HG02852 (cell line): ENCODE measurements around the gene DGKB.
"Not testable (repeated sequence)": the region's sequence is repeated elsewhere in the genome, so short reads cannot be mapped to it uniquely, and the experiment has no call there.

Source experiments
- ATAC-seq: cut with Tn5 transposase; IDR thresholded peaks from one replicate; pipeline ENCODE4 v1.9.1; 2021; ENCODE audit warnings: mild to moderate bottlenecking, moderate library complexity; ENCODE audit not compliant: unreplicated experiment

Gene DGKB

GRCh38 chr7:14332155-14332554, 570.4 kb downstream of the DGKB start:
- ATAC-seq: no peak

GRCh38 chr7:14324767-14325166, 577.8 kb downstream of the DGKB start:
- ATAC-seq: no peak

DNA sequence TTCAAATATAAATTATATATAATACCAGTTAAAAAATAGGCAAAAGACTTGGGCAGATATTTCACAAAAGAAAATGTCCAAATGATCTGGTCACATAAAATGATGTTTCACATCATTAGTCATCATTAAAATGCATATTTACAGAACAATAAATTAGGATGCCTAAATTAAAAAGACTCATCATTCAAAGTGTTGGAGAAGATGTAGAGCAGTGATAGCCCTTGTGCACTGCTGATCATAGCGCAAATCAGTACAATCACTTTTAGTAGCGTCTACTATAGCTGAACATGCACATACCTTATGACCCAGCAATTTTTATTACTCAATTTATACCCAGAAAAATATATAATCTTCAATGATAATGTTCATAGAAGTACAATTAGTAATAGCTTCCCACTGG, 579.8 kb downstream of the DGKB start:
- ATAC-seq: no peak

- no peak for ATAC-seq
Measured at GRCh38 chr7:14321947-14322346, 580.6 kb downstream of the DGKB start.

DNA sequence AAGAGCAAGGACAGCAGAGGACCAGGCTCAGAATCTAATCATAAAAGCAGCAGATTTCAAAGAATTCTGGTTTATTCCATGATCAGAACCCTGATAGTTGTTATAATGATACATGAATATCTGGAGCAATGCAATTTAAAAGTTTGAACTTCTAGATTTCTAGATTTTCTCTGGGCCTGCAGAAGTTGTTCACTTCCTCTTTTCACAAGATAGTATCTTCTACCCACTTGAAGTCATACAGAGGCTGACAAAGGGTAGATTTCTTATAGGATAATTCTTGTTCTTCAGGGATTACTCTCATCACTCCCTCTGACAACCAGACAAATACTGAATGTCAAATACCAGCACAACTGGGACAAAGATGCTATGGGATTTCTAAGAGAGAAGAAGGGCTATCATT, 593.1 kb downstream of the DGKB start:
- no peak for ATAC-seq

DNA sequence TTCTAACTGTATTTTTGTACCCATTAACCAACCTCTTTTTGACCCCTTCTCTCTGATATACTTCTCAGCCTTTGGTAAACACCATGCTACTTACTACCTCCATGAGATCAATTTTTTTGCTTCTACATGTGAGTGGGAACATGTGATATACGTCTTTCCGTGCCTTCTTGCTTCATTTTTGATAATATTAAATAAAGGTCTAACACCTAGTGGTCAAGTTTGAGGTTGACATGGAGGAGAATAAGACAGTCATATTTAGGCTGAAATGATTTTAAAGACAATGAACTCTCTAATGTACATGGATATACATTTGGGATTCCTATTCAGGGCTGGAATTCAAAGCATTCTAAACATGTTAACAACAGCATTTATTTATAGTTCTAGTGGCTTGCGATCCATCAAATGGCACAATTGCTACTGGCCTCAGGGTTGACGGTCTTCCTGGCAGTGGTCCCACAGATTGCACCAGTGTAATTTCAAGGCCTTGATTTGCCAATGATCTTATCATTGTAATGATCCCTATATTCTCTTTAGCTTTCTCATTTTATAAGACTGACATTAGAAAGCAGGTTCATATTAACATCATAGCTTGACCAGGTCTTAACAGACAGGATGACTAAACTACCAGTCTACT, 597.2 kb downstream of the DGKB start:
- no peak for ATAC-seq

- no peak for ATAC-seq
Measured at GRCh38 chr7:14303536-14303935, 599.0 kb downstream of the DGKB start.

- ATAC-seq: no peak
Measured at GRCh38 chr7:14294637-14295036, 607.9 kb downstream of the DGKB start.

- ATAC-seq: no peak
Measured at GRCh38 chr7:14293434-14293833, 609.1 kb downstream of the DGKB start.

DNA sequence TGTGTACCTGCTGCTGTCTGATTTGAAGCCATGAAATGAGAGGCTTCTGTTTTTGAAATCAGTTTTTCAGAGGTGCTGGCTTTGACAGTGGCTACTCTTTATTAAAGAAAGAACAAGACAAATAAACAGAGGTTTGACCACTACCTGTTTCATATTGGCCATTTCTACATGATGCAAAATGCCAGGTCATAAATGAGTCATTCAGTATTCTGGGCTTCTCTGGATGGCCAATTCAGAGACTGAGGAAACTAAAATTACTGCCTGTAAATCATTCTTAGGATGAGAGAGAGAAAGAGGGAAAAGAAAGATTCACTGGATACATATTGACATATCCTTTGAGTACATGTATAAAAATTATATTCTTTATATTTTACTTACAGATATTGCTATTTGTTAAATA, 609.8 kb downstream of the DGKB start:
- ATAC-seq: no peak

DNA sequence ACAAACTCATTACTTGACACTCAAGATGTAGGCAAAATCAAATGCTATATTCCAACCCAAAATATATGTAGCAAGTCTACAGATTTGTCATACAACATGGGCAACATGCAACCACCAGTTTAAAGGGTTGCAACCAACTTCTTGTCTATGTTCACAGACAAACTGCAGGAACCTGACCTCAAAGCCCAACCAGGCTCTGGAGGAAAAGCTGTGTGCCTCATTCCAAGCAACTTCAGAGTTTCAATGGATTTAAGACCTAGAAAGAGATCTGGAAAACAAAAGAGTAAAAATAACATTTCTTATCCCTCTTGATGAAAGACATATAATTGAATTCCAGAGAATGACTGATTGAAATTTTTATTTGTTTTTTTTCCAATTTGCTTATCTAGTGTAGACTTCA, 612.6 kb downstream of the DGKB start:
- no peak for ATAC-seq

DNA sequence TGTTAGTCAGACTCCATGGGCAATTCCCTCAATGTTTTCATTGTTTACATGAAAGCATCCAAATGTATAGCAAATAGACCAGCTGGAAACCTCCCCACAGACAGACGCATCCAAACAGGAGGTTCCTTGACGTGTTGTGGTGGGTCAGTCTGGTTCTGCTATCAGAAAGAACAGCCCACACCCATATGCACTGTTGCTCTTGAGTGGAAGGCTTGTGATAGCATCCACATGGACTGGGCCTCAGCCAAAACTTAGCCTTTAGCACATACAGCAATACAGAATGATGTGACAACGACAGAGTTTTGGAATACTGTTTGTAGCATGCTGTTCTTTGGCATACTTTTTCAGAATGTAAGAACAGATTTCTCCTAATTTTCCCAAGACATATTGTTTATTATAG, 613.9 kb downstream of the DGKB start:
- ATAC-seq: no peak

DNA sequence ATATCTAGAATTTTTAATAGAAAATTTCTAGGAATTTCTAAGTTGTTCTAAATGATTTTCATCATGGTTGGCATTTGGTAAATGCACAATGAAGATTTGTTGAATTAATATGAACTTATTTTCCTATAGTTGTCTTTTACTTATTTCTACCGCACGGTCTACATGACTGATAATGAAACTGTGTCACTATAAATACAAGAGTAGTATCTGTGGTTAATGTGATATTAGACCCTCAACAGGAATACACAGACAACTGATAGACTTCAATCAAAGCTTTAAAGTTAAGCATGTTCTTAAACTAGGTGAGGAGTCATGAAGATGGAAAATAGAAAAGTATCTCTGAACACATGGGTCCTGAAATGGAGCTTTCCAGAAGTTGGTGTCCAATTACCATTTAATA, 615.2 kb downstream of the DGKB start:
- ATAC-seq: no peak

DNA sequence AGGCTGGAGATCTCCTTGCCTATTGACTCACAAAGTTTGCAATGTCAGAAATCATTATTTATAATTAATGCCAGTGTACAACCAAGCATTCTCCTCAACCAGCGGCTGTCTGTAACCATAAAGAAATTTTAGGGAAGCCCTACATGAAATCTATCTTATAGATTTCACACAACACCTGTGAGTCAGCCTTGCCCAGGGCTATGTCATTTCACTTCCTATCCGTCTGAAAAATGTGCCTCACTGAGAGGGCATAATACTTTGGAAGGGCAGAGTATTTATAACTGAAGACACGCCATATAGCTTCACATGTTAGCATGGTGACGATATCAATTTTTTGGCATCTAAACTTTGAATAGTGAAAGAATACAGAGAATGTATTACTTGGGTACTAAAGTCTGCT, 616.5 kb downstream of the DGKB start:
- ATAC-seq: no peak

DNA sequence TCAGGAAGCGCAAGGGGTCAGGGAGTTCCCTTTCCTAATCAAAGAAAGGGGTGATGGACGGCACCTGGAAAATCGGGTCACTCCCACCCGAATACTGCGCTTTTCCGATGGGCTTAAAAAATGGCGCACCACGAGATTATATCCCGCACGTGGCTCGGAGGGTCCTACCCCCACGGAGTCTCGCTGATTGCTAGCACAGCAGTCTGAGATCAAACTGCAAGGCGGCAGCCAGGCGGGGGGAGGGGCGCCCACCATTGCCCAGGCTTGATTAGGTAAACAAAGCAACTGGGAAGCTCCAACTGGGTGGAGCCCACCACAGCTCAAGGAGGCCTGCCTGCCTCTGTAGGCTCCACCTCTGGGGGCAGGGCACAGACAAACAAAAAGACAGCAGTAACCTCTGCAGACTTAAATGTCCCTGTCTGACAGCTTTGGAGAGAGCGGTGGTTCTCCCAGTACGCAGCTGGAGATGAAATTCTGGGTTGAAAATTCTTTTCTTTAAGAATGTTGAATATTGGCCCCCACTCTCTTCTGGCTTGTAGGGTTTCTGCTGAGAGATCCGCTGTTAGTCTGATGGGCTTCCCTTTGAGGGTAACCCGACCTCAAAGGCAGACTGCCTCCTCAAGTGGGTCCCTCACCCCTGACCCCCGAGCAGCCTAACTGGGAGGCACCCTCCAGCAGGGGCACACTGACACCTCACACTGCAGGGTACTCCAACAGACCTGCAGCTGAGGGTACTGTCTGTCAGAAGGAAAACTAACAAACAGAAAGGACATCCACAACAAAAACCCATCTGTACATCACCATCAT, 623.3 kb downstream of the DGKB start:
- not testable (repeated sequence) for ATAC-seq

- ATAC-seq: no peak
Measured at GRCh38 chr7:14275356-14275755, 627.2 kb downstream of the DGKB start.

DNA sequence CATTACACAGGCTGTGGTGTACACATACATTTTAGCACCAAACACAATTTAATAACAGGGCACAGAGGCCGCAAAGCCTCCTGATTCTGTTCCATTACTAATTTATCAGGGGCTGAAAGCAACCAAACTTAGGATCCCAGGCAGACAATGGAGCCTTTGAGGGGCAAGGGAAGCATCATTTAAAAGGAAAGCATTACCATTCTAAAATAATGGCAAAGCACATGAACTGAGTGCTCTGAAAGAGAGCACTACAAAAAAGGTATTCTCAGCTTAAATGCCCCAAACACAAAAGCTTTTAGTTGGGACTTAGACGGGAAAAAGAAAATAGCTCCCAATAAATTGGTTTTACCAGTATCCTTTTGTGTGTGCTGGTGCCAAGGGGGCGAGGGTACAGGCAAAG, 631.1 kb downstream of the DGKB start:
- no peak for ATAC-seq

GRCh38 chr7:14270099-14270498, 632.5 kb downstream of the DGKB start:
- no peak for ATAC-seq

DNA sequence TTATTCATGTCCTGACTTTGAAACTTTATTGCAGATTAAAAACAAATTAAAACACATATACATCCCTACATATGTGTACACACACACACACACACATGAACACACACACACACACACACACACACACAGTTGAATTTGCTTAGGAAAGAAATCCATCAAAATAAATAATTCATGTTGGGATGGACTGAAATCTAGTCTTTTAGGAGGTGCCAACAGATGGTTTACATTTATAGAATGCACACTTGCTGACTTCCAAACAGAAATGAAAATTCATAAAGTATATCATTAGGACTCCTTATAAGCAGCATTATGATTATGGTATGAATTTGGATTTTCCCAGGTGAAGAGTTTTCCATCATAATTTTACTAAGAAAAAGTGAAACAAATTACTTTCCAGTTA, 642.5 kb downstream of the DGKB start:
- ATAC-seq: no peak

DNA sequence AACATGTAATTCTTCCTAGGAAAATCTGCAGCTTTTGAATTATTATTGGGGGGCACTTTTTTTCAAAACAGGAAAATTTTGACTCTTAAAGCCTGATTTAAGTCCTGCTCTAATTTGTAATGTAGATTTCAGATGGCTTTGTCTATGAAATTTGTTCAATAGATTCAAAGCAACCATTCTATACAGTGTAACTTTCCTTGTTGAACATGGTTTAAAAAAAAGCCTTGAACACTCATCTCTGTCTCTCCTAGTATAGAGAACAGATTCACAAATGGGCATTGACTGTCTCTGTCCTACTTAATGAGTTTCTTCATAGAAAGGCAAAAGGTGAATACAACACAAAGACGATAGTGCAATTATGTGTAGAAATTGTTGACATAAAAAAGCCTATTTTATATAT, 643.7 kb downstream of the DGKB start:
- no peak for ATAC-seq

DNA sequence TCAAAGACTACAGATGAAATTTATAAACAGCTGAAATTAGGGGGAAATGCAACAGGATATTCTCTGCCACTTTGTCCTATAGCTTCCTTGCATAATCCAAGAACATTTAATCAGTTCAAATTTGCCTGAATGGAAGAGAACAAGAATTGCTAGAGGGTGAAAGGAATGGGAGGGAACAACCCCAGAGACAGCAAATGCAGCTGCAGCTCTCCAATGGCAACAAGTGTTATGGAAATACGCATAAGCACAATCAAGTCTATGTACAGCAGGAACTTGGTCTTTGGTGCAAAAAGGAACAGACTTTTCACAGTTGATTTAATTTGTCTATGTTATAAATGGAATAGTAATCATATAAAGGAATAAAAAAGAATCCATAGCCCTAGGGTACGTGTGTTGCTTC, 644.1 kb downstream of the DGKB start:
- ATAC-seq: no peak

- no peak for ATAC-seq
Measured at GRCh38 chr7:14252458-14252857, 650.1 kb downstream of the DGKB start.

DNA sequence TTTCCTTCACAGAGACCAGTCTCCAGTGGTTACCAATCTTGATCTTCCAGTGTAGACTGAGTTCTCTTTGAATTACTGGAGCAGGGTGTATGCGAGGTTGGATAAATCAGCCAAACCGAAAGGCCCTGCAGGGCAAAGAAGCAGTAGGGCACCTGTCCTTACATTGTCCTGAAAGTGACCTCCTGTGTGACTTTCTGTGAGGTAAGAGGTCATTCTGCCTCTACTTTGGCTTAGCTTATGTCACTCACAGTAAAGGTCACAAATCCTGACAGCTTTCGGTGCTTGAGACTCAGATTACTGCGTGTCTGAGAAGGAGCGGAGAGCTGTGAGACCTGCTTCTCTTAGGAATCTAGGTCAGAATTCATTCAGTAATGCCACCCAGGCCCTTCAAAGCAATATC, 660.4 kb downstream of the DGKB start:
- no peak for ATAC-seq
